MM.1S (cell line): Measurements from ENCODE around the gene DFFB.

Experiments used
- EZH2 ChIP-seq: fragments of 300-600 bp; sonication (generic); optimal IDR thresholded peaks from 2 replicates; pipeline ENCODE3; 2017; ENCODE audit warnings: low read depth, mild to moderate bottlenecking, antibody characterized with exemption, low read length, mixed read lengths
- EZH2phosphoT487 ChIP-seq: fragments of 300-600 bp; sonication (generic); IDR thresholded peaks from 2 replicates; pipeline ENCODE4 v1.6.1; 2018; ENCODE audit warnings: antibody characterized with exemption, low read length
- TF ChIP-seq, protein P1 (sequence below): fragments of 300-600 bp; sonication (generic); IDR thresholded peaks from 2 replicates; pipeline ENCODE4 v1.5.1; 2016; ENCODE audit warnings: antibody characterized with exemption, low read length, mixed read lengths

DNA sequence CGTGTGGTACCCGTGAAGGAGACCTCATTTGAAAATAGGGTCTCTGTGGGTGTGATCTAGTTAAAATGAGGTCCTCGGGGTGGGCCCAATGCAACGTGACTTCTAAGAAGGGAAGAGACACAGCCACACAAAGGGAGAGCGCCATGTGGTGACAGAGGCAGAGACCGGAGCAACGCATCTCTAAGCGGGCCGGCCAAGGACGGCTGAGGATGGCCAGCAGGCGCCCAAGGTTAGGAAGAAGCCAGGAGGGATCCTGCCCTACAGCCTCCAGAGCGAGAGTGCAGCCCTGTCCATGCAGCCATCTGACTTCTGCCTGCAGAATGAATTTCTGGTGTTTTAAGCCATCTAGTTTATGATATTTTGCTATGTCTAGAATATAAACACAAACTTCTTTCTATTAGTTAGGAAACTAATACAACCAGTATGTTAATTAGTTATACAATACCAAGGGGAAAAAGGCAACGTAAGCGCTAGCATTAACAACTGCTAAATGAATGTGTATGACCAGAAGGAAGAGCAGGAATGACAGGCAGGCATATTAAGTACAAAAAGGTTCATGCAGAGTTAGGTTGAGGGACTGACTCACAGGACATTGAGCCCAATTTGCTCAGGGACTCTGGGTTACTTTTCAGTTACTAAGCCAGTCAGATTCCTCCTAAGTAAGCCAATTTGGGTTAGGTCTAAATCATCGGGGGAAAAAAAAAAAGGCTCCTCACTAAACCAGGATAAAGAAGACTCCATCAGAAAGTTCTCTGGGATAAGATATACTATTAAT lies 4.4 kb upstream of the DFFB start:
- TF ChIP-seq, protein P1, sequence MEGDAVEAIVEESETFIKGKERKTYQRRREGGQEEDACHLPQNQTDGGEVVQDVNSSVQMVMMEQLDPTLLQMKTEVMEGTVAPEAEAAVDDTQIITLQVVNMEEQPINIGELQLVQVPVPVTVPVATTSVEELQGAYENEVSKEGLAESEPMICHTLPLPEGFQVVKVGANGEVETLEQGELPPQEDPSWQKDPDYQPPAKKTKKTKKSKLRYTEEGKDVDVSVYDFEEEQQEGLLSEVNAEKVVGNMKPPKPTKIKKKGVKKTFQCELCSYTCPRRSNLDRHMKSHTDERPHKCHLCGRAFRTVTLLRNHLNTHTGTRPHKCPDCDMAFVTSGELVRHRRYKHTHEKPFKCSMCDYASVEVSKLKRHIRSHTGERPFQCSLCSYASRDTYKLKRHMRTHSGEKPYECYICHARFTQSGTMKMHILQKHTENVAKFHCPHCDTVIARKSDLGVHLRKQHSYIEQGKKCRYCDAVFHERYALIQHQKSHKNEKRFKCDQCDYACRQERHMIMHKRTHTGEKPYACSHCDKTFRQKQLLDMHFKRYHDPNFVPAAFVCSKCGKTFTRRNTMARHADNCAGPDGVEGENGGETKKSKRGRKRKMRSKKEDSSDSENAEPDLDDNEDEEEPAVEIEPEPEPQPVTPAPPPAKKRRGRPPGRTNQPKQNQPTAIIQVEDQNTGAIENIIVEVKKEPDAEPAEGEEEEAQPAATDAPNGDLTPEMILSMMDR: no peak
- TF ChIP-seq EZH2phosphoT487 (no peak), EZH2 (no peak)
